NB4 (cell line): ENCODE results near the gene C11orf52.
"Not testable (repeated sequence)": the region's sequence is repeated elsewhere in the genome, so short reads cannot be mapped to it uniquely, and the experiment has no call there.

Source experiments
- DNase-seq: peaks from one replicate; pipeline ENCODE4 v3.0.0; 2010; ENCODE audit warnings: low read depth
- H3K4me3 ChIP-seq: one replicate; pipeline ENCODE4 v1.5.1; 2011; ENCODE audit warnings: mild to moderate bottlenecking, low read depth, low read length, moderate library complexity
- MYC ChIP-seq: IDR thresholded peaks from 2 replicates; pipeline ENCODE4 v1.6.1; 2011; ENCODE audit warnings: low read depth, low read length
- POLR2A ChIP-seq: IDR thresholded peaks from 2 replicates; pipeline ENCODE4 v1.6.1; 2011; ENCODE audit warnings: mild to moderate bottlenecking; ENCODE audit not compliant: insufficient read length; ENCODE audit errors: extremely low read depth
- TF ChIP-seq, protein P1 (sequence below): IDR thresholded peaks from one replicate; pipeline ENCODE4 v1.5.1; 2012; ENCODE audit warnings: low read depth, low read length
- TF ChIP-seq, protein P2 (sequence below): IDR thresholded peaks from 2 replicates; pipeline ENCODE4 v1.6.1; 2011; ENCODE audit warnings: low read depth, low read length

C11orf52 gene

GRCh38 chr11:111923951-111924350 lies 5.2 kb downstream of the C11orf52 start:
- H3K4me3 ChIP-seq = no peak overlapping the region
- no peak for DNase-seq
- TF ChIP-seq, protein P1, sequence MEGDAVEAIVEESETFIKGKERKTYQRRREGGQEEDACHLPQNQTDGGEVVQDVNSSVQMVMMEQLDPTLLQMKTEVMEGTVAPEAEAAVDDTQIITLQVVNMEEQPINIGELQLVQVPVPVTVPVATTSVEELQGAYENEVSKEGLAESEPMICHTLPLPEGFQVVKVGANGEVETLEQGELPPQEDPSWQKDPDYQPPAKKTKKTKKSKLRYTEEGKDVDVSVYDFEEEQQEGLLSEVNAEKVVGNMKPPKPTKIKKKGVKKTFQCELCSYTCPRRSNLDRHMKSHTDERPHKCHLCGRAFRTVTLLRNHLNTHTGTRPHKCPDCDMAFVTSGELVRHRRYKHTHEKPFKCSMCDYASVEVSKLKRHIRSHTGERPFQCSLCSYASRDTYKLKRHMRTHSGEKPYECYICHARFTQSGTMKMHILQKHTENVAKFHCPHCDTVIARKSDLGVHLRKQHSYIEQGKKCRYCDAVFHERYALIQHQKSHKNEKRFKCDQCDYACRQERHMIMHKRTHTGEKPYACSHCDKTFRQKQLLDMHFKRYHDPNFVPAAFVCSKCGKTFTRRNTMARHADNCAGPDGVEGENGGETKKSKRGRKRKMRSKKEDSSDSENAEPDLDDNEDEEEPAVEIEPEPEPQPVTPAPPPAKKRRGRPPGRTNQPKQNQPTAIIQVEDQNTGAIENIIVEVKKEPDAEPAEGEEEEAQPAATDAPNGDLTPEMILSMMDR = no peak
- no peak for TF ChIP-seq MYC
- TF ChIP-seq, protein P2, sequence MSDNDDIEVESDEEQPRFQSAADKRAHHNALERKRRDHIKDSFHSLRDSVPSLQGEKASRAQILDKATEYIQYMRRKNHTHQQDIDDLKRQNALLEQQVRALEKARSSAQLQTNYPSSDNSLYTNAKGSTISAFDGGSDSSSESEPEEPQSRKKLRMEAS = no peak
- TF ChIP-seq POLR2A = no peak

DNA sequence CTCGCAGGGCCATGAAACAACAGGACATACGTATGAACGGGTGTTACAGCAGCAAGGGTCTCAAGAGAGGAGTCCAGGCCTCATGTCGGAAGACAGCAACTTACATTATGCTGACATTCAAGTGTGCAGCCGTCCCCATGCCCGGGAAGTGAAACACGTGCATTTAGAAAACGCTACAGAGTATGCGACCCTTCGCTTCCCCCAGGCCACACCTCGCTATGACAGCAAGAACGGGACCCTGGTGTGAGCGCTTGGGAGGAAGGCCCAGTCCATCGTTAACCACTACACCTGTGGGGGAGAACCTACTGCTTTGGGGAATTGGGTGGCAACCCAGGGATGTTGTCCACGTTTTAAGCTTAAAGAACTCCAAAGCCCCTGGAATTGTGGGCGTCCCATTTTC lies 7.2 kb downstream of the C11orf52 start:
- TF ChIP-seq, protein P2 = no peak
- peak overlapping the region; percentile 46 for H3K4me3 ChIP-seq

DNA sequence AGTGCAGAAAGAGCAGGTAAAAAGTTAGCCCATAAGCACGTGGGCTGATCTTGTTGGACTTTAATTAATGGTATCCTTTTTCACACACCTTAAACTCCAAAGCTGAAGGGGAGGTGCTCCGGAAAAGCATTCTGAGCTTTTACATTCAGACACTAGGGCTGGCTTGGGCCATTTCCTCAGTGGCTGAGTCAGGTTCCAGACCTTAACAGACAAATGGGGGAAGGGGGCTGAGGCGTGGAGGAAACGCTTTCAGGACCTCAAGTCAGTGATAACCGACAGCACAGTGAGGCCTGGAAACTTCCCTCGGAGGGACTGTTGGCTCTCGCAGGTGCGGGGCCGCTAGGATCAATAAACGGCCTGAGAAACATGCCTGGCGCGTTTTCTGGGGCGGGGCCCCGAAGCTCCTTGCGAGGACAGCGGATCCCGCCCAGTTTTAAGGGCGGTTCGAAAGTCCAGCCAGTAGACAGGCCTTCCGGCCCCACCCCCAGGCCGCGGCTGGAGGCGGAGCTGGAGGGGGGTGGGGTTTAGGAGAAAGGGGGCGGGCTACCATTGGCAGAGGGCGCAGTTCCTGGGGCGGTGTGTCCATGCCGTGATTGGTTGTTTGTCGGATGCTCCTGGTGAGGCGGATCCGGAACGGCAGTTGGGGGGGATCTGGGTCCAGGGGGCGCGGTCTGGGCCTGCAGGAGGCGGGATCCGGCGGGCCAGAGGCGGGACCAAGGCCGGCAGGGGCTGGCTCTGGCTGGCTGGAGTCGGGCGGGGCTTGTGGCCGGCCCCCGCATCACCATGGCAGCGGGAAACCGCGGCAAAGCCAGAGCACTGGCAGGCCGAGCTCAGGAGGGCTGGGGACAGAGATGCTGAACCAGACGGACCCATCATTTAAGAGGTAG lies 8.0 kb downstream of the C11orf52 start:
- peak overlapping the region; percentile 46 for H3K4me3 ChIP-seq
- TF ChIP-seq, protein P1 = no peak
- TF ChIP-seq, protein P2 = peak; percentile 70
- peak; percentile 95 for TF ChIP-seq POLR2A
- peak; percentile 67 for TF ChIP-seq MYC
- peak; percentile 98 for DNase-seq

More for the DNA sequence above, 7.2 kb downstream of the C11orf52 start:
- DNase-seq = no peak

DNA sequence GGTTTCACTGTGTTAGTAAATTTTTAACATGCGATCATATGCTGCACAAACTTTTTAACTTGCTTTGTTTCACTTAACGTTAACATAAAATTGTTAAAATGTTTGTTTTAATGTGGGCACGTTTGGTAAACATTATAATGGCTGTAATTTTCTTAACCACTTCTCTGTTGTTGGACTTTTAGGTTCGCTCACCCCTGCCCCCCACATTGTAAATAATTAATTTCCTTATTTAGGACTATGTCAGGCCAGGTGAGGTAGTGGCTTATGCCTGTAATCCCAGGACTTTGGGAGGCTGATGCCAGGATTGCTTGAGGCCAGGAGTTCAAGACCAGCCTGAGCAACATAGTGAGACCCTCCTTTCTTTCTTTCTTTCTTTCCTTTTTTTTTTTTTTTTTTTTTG lies 11.8 kb downstream of the C11orf52 start:
- no peak overlapping the region for H3K4me3 ChIP-seq
- DNase-seq = no peak
- TF ChIP-seq POLR2A = no peak
- TF ChIP-seq, protein P1 = no peak
- no peak for TF ChIP-seq MYC
- TF ChIP-seq, protein P2 = no peak

DNA sequence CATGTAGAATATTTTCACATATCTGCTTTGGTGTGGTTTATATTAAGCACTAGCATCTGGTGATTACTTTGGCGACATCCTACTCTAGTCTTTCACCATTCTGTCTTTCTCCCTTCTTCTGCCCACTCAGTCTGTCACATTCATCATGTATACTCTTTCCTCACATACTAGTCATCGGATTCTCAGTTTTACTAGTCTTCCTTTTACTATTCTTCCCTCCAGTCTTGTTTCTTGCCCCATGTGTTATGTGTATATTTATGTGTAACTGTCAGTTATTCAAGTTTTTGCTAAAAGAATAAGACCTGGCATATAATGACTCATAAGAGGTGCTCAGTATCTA lies 13.9 kb downstream of the C11orf52 start:
- no peak overlapping the region for H3K4me3 ChIP-seq
- DNase-seq = no peak
- TF ChIP-seq MYC = no peak
- no peak for TF ChIP-seq POLR2A
- TF ChIP-seq, protein P2 = no peak
- TF ChIP-seq, protein P1 = no peak

- DNase-seq, H3K4me3 ChIP-seq: not testable (repeated sequence)
Observed at GRCh38 chr11:111933176-111933575, 14.5 kb downstream of the C11orf52 start.

DNA sequence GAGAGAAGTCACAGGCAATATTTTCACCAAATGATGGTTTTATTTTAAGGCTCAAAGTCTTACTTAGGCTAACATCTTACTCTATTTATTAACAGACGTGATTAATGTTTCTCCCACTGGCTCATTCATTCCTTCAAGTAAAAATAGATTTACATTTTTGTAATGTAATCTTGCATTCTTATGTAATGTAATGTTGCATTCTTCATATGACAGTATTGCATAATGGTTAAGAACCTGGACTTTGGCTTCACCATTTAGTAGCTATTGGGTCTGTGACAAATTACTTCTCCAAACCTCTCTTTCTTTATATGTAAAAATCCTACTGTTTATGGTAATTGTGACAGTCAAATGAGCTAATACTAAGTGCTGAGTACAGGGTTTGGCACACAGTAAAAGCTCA lies 15.2 kb downstream of the C11orf52 start:
- TF ChIP-seq, protein P1 = no peak
- TF ChIP-seq MYC (no peak), POLR2A (no peak)
- TF ChIP-seq, protein P2 = no peak
- DNase-seq = no peak
- no peak overlapping the region for H3K4me3 ChIP-seq
